ENCODE data around the gene COMMD3.

The COMMD3 gene

GRCh38 chr10:22316286-22317075, at the start of gene COMMD3:
TSS of gene COMMD3 (plus strand) at chr10:22316388. CDS start at chr10:22316418, 30 bp downstream.
- peak within 1 kb of the TSS; percentile 94 for H3K27ac ChIP-seq
- no peak for TF ChIP-seq CTCF (conservative IDR thresholded peaks at IDR 0.05)

DNA sequence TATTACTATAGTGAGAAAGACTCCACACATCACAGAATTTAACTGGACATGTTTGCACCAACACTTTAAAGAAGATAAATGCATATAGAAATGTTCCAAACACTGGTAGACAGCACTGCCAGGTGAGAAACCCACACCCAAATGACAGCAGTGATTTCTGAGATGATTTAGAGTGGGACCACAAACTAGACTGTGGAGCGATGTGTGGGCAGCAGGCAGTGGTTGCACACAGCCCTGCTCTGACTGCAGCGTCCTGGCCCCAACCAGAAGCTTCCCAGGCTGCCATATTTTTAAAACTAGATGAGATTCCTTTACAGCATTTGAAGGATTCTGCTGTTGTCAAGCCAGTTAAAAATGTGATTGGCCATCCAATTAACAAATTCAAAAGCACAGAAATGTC, 47.7 kb upstream of the COMMD3 start:
- H3K27ac ChIP-seq: no peak overlapping the region
- TF ChIP-seq CTCF (conservative IDR thresholded peaks at IDR 0.05): no peak

GRCh38 chr10:22271786-22272185, 44.4 kb upstream of the COMMD3 start:
- H3K27ac ChIP-seq: no peak overlapping the region
- TF ChIP-seq CTCF (conservative IDR thresholded peaks at IDR 0.05): no peak

GRCh38 chr10:22278441-22278782, 37.8 kb upstream of the COMMD3 start:
- TF ChIP-seq CTCF (conservative IDR thresholded peaks at IDR 0.05): no peak
- peak overlapping the region; percentile 57; the same call in 1 of the 2 replicates for H3K27ac ChIP-seq

- no peak overlapping the region for H3K27ac ChIP-seq
- TF ChIP-seq CTCF (conservative IDR thresholded peaks at IDR 0.05): no peak
Measured at GRCh38 chr10:22280078-22280477, 36.1 kb upstream of the COMMD3 start.

GRCh38 chr10:22285130-22285529, 31.1 kb upstream of the COMMD3 start:
- no peak for TF ChIP-seq CTCF (conservative IDR thresholded peaks at IDR 0.05)
- H3K27ac ChIP-seq: no peak overlapping the region

DNA sequence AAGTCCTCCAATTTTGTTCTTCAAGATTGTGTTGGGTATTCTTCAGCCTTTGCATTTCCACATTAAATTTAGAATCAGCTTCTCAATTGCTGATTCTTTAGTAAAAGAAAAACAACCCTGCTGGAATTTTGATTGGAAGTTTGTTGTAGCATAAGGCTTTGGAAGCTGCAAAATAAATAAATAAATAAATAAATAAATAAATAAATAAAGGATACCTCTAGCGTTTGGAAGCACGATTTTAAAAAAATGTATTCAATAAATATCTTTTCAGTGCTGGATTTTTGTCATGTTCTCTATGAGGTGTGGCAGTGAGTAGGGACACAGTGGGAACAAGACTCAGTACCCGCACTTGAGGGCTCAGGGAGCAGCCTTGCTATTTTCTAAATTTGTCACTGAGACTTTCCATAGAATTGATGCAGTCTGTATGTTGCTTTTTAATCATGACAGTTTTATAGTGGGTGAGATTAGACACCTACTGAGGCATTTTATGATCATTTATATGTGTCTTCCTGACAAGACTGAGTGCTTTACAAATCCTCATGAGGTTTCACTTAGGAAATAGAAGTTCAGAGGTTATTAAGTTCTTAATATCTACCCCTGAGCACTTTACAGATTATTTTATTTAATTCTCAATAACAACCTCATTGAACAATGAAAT, 22.3 kb upstream of the COMMD3 start:
- H3K27ac ChIP-seq: no peak overlapping the region; the same call in 1 of the 2 replicates
- TF ChIP-seq CTCF (conservative IDR thresholded peaks at IDR 0.05): no peak
